ENCODE results near the gene MN1.

MN1 gene

GRCh38 chr22:27825174-27825573 lies 23.6 kb upstream of the MN1 start:
- no peak for FAIRE-seq

DNA sequence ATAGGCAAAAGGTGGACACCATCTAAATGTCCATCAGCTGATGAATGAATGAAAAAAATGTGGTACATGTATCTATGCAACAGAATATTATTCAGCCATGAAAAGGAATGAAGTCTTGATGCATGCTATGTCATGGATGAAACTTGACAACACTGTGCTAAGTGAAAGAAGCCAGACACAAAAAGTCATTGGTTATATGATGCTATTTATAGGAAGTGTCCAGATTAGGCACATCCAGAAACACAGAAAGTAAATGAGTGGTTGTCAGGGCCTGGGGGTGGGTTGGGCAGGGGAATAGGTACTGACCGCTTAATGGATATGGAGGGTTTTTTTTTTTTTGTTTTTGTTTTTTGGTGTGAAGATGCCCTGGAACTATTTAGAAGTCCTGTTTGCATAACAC lies 21.7 kb upstream of the MN1 start:
- FAIRE-seq: no peak

GRCh38 chr22:27820896-27821866 lies 19.6 kb upstream of the MN1 start:
- FAIRE-seq: no peak

GRCh38 chr22:27816552-27816951 lies 15.0 kb upstream of the MN1 start:
- FAIRE-seq: no peak

DNA sequence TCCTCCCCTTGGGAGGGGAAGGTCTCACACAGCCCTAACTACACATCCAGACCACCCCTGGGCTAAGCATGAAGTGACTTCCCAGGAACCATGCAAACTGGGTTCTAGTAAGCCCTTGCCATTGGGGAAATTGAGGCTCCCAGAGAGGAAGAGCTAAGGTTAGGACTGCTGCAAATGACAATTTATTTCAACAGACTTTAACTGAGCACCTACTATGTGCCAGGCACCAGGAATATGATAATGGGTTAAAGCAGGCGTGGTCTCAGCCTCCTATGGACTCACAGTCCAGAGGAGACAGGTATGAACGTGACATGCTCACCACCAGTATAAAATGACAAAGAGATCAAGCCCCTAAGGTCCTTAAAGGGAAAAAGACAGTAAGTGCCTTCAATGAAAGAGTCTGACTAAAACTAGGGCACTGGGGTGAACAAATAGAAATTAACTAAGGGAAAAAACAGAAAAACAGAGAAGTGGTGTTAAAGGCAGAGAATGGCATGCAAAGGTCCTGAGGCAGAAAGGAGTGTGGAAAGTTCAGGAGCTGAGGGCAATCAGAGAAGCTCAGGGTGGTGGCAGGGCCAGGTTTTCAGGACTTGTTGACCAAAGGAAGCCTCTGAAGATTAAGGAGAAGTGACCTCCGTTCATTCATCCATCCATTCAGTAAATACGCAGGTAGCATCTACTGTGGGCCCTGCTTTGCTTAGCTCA lies 14.4 kb upstream of the MN1 start:
- FAIRE-seq: no peak

GRCh38 chr22:27814993-27815392 lies 13.4 kb upstream of the MN1 start:
- FAIRE-seq: no peak

- FAIRE-seq: no peak
Measured at GRCh38 chr22:27811778-27812177, 10.2 kb upstream of the MN1 start.

DNA sequence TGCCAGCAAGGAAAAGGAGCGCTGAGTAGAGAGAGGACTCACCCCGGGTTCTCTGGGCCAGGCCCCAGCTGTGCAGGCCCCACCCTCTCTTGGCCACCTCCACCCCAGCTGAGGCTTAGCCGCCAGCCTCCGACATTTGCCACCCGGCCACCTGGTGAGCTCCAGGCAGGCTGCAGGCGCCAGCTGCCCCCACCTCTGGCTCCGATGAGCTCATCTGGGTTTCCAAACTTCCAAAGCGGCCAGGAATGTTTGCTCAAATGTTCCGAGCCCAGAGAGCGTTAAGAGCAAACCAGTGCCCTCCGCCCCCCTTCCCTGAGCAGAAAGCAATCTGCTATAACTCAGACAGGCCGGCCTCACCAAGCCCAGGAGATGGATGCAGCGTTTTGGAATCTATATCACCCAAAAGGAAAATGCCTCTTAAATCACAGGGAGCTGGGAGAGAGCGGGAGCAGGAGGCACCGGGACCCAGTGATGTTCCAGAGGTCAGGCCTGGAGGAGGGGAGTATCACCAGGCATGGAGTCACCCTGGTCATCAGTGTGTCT lies 9.1 kb upstream of the MN1 start:
- FAIRE-seq: no peak

- FAIRE-seq: no peak
Measured at GRCh38 chr22:27809700-27810608, 8.4 kb upstream of the MN1 start.

DNA sequence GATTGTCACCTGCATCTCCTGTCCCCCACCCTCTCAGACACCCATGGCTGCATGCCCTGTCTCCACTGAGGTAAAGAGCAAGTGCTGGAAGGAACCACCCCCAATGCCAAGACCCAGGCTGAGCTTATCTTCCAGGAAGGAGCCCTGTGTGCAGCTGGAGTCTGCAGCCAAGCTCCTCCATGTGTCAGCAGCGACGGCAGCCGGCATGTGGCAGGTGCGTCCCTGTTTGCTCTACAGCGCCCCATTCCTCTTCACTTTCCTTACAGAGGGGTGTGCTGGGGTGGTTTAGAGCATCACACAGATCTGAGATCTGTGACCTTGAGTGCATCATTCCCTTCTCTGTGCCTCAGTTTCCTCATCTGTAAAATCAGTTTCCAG lies 7.7 kb upstream of the MN1 start:
- FAIRE-seq: no peak

DNA sequence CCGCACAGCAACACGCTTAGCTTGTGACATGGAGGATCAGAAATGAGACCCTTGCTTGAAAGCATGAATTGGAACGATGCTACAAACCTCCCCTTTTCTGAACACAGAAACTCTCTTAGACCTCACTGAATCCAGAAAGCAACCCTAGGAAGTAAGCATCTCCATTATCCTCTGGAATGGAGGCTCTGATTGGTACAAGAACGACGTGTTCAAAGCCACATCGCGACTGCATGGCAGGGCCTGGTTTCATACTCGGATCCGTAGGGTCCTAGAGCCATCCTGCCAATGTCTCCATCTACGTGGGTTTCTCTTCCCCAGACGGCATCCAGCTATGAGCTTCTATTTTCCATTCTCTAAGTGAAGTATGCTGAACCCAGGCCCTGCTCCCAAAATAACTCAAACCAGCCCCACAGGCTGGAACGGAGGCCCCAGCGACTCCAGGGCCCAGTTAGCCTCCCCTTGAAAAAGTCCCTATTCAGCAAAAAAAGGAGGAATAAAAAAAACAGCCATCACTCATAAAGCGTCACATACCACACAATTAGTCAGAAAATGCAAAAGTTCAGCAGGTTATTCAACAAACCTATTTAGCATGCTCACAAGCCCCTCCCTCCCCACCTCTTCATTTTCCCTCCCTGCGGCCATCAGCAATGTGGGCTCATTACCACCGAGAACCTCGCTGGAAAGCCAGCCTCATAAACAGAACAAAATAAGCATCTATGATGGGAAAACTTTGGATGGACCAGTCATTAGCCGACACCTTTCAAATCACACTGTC lies 7.1 kb upstream of the MN1 start:
- FAIRE-seq: no peak

DNA sequence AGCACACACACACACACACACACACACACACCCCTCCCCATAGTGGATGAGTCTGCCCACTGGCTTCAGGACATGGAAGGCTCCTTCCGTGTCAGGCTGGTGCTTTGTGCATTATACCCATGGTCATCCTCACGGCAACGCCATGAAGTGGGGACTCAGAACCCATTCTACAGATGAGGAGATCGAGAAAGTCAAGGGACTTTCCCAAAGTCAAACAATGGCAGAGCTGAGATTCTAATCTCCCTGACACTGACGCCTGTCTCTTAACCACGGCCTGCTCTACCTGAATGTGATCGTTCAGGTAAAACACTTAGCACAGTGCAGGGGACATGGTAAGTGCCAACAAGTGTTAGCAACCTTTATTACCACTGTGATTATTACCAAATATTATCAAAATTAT lies 4.3 kb upstream of the MN1 start:
- FAIRE-seq: no peak

DNA sequence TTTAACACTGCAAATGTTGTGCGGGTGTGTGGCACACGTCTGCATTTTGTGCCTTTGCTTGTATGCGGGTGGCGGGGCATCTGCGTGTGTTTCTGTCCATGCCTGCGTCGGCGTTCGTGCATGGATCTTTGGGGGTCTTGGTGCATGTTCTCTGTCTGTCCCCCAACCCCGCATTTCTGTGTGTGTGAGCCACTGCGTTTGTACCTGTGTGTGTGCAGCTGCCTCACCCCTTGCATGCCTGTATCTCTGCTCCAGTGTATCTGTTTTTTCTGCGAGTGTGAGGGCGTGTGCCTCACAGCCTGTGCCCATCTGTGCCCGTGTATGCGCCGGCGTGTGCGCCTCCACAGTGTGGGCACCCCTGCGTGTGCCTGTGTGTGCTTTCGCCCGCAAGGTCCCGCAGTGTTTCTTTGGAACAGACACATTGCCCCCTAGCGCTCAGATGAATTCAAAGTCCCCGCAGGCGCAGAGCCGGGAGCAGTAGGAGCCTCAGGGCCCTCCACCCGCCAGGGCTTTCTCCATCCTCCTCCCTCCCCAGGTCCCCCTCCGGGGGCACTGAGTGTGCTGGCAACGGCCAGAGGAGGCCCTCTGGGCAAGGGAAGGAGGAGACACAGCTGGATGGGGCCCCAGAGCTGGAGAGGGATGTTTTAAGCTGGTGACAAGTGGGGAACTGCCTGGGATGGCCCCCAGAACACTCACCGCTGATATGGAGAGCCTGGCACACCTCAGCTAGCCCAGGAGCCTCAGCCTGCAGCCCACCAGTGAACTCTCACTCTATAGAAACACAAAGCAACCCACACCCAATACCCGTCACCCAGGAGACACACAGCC lies 3.1 kb upstream of the MN1 start:
- no peak for FAIRE-seq

GRCh38 chr22:27803841-27804415 lies 2.4 kb upstream of the MN1 start:
- no peak for FAIRE-seq

GRCh38 chr22:27802346-27803073 lies 954 bp upstream of the MN1 start:
- no peak for FAIRE-seq

DNA sequence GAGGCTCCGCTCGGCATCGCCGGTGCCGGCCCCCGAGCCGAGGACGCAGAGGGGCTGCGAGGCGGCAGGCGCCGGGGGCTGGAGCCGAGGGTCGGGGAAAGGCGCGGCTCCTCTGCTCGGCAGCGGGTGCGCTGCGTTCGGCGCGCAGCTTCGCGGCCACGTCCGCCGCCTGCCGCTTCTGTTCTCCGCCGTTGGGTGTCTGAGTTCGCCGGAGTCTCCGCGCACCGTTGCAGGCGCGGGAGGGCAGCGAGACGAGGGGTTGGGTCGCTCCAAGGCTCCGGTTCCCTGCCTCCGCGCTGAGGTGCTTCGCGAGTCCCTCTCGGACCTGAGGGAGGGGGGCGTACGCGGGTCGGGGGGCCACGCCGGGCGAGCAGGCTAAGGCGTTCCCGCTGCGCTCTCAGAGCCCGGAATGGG lies 347 bp downstream of the MN1 start:
- FAIRE-seq: no peak

DNA sequence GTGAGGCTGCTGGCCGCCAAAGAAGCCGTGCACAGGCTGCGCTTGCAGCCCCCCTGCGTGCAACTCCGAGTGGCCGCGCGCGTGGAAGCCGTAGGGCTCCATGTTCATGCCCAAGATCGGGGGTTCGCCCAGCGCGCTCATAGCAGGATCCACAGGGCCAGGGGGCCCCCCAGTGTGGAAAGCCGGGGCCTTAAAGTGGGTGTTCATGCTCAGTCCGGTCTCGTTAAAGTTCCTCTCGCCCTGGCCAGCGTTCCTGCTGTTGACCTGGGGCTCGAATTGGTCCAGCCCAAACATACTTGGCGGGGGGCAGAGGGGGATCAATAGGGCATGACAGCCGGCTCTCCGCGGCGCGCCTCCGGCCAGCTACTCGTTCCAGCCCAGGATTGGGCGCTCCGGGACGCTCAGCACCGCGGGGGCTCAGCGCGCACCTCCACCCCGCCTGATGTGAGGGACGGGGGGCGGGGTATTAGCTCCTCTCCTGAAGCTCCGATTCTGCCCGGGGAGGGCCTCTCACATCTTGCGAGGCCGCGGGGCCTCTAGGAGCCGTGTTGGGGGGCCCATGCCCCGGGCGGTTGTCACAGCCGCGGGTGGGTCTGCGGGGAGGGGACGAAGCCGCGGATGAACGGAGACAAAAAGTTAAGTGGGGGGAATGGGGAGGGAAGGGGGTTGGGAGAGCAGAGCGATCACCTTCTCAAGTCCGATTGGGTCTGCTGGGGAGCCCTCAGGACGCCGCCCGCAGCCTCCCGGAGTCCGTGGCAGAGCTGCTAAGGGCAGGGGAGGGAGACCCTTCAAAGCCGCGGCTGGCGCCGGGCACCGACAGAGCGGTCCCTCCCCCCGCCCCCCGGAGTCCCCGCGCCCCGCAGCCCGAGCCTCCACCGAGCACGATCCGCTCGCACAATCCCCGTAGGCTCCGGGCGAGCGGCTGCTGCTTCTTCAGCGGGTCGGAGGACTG lies 1.0 kb downstream of the MN1 start:
- no peak for FAIRE-seq

GRCh38 chr22:27799827-27800249 lies 1.7 kb downstream of the MN1 start:
- no peak for FAIRE-seq

Data from colon (tissue), 2 donors.